Choroid plexus epithelial cell (primary cell): ENCODE results near the gene MYL9.

Source experiments
- DNase-seq: peaks from one replicate; pipeline ENCODE4 v3.0.0-alpha.2; 2010; ENCODE audit warnings: low read depth
- H3K4me3 ChIP-seq: 2 replicates; pipeline ENCODE4 v1.5.1; 2011; ENCODE audit warnings: low read depth, mild to moderate bottlenecking, control low read depth, low read length, moderate library complexity
- TF ChIP-seq, protein P1 (sequence below): conservative IDR thresholded peaks from 2 replicates; pipeline ENCODE4 v1.5.1; 2011; ENCODE audit warnings: low read depth, mild to moderate bottlenecking, control low read depth, inconsistent platforms, low read length, moderate library complexity

Gene MYL9

DNA sequence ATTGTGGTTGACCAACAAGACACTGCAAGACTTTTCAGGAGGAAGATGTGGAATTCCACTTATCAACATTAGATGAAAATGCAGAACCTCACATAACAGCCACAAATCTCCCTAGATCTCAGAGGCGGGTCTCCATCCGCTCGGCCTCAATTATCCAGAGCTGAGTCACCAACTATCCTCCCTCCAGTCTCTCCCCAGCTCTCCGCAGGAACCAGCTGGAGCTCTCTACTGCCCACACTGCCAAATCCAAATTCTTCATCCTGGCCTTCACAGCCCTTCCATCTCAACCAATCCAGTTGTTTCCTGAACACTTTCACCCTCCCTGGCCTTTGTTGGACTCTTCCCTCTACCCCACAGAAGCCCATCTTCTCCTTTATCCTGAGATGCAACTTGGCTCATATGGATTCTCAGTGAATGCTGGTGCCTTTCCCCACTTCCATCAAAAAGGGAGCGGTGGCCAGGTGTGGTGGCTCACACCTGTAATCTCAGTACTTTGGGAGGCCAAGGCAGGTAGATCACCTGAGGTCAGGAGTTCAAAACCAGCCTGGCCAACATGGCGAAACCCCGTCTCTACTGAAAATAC, 28.6 kb downstream of the MYL9 start:
- H3K4me3 ChIP-seq = no peak overlapping the region
- peak; percentile 48 for DNase-seq

DNA sequence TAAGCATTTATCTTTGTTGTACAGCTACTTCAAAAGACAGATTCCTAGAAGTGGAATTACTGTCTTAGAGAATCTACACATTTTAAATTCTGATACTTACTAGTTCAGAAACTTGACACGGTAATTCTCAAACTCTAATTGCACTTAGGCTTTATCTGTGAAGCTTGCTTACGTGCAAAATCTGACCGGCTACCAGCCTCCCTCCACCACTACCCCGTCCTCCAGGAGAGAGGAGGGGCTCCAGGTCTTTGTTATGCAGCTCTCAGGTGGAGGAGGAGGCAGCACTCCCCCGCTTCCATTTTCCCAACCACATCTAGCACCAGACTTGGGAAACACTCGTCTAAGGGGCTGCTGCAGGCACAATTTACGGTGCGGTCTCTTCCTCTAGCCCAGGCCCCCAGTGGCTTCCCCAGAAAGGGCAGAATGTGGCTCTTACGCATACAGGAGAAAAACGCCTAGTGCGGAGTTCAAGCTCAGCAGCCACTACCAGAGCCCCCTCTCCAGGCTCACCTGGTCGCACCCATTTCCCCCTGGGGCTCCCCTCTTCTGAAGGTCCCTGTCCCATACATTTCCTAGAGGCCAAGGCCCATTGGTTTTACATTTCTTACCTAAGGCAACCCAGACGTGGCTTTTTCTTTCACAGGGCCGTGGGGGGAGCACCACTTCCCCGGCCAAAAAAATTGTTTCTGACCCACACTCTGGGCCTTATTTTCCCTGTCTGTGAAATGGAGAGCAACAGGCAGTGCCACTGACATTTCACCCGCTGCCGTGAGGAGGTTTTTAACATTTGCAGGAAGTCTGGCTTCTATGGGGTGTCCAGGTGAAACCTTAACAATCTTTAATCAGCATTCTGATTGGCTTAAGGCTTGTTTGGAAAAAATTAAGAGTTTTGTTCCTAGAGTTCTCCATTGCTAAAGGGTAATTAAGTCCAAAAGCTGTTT, 30.5 kb downstream of the MYL9 start:
- no peak for DNase-seq
- TF ChIP-seq, protein P1, sequence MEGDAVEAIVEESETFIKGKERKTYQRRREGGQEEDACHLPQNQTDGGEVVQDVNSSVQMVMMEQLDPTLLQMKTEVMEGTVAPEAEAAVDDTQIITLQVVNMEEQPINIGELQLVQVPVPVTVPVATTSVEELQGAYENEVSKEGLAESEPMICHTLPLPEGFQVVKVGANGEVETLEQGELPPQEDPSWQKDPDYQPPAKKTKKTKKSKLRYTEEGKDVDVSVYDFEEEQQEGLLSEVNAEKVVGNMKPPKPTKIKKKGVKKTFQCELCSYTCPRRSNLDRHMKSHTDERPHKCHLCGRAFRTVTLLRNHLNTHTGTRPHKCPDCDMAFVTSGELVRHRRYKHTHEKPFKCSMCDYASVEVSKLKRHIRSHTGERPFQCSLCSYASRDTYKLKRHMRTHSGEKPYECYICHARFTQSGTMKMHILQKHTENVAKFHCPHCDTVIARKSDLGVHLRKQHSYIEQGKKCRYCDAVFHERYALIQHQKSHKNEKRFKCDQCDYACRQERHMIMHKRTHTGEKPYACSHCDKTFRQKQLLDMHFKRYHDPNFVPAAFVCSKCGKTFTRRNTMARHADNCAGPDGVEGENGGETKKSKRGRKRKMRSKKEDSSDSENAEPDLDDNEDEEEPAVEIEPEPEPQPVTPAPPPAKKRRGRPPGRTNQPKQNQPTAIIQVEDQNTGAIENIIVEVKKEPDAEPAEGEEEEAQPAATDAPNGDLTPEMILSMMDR = no peak

More for the DNA sequence above, 28.6 kb downstream of the MYL9 start:
- TF ChIP-seq, protein P1 = no peak

DNA sequence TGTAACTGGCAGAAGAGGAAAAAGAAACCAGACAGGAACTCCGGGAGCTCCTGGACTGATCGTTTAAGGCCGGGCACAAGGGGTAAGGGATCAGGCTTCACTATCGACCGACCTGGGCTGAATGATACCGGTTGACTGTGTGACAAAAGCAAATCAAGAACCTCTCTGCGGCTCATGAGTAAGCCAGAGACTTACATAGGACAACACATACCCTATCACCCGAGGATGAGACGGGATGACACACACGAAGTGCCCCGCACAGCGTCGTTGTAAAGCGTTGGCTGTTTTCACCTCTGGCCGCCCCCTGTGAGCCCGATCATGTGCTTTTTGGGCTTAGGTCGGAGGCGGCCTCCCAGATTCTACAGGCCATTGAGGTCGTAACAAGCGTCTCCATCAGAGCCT, 31.4 kb downstream of the MYL9 start:
- peak; percentile 35 for DNase-seq
- peak overlapping the region; percentile 71 for H3K4me3 ChIP-seq
- TF ChIP-seq, protein P1 = no peak

More for the DNA sequence above, 30.5 kb downstream of the MYL9 start:
- no peak overlapping the region for H3K4me3 ChIP-seq

DNA sequence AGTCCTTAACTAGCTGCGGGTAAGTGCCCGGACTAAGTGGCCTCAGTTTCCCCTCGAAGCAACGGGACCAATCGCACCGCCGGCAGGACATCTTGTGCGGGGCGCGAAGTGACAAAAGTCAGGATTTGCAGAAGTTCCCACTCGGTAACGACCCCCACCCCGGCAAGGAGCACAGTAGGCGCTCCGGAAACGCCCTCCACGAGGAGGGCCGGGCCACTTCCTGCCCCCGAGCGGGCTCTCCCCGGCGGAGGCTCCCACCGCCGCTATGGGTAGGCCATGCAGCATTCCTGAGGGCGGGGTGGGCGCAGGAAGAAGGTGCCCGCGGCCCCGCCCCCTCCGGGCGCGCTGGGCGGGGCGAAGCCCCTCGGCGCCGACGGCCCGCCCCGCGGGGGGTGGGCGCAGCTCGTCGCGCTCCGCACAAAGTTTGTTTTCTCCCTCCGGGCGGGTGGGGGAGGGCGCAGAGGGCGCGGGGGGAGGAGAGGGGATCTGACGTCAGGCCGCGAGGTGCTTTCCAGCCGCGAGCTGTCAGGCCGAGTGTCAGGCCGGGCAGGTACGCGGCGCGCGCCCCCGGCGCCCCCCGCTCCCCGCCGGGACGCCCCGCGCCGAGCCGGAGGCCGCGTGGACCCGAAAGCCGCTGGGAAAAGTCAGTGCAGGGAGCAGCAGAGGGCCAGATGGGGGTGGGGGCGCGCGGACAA, 31.9 kb downstream of the MYL9 start, which contains the start of gene TGIF2:
Gene TGIF2 (plus strand): TSS at position 495 of the 695 bp plus-strand sequence. CDS start 5,178 bp downstream, outside the sequence.
- DNase-seq = peak; percentile 83
- H3K4me3 ChIP-seq = peak within 1 kb of the TSS; percentile 71
- TF ChIP-seq, protein P1 = no peak

DNA sequence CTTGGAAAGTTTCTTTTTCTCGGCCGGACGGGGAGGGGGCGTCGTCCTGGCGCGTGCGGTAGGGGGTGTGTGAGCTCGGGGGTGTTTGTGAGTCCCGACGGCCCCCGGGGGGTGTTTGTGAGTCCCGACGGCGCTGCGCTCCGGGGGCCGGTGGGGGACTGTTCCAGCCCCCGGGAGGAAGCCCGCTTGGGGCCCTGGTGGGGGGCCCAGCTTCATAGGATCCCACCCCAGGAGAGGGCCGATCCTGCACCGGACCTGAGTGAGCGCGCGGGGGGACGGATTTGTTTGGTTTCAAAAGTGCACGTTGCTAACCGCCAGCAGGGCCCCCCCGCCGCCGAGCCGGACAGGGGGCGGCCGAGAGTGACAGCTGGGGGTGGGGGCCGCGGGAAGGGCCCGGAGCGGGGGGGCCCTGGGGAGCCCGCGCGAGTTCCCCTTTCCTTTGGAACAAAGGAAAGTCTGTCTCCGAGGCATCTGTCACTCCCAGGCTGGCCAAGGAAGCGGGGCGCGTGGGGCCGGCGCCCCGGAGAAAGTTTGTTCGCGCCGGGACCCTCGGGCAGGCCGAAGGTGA, 32.6 kb downstream of the MYL9 start:
- TF ChIP-seq, protein P1 = no peak
- H3K4me3 ChIP-seq = peak overlapping the region; percentile 71
- DNase-seq = no peak

DNA sequence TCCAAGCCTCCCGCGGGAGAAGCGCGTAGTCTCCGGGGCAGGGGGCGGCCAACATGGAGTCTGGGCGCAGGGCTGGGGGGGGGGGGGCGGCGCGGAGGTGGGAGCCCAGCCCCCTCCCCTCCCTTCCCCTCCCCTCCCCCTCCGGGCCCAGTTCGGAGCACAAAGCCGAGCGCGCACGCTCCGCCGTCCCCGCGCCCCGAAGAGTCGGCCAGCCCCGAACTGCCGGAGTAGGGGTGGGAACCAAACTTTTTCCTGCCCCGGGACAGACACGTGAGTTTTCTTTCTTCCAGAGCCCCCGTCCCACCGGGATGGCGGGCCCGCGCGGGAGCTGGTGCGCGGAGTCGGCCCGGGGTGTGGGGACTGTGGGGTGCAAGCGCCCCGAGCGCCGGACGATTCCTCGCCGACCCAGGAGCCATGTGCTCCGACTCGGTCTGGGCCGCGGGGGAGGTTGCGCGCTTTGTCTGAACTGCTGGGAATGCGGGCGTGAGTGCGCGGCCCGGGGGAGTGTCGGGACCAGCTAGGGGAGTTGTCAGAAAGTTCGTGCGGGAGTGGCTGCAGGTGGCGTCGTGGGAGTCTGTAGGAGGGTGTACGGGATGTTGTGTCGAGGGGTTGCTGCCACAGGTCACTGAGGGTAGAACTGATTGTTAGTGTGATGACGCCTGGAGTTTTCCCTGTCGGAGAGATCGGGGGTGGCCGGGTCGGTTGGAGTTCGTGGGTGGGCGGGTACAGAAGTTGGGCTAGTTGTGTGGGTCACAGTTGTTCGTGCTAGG, 33.2 kb downstream of the MYL9 start:
- peak overlapping the region; percentile 71 for H3K4me3 ChIP-seq
- peak; percentile 47 for DNase-seq
- TF ChIP-seq, protein P1 = no peak
